HCT116 (cell line): Measurements from ENCODE around the gene CDH4. TPM values are rescaled to one million over a fixed set of nuclear protein-coding genes. Genes with fewer than 3 reads are reported as not detected.

Source experiments
- ATAC-seq: fragments of 200-7000 bp; cut with Tn5 transposase; 2 replicates; pipeline ENCODE4 v1.9.1; 2020; ENCODE audit warnings: mild to moderate bottlenecking, moderate library complexity
- BruUV-seq: library from RNA; stranded (reverse); fragments of 400-500 nt; replicated peaks from 2 replicates; lab custom pipeline; 2021; lab: Mats Ljungman, UMichigan
- CTCF ChIA-PET: fragments of 300-600 bp; sonication (Branson Sonifier 250); formaldehyde crosslinking; loops from one replicate; lab custom pipeline; 2021; ENCODE audit warnings: antibody characterized with exemption; lab: Charles Lee
- POLR2A ChIA-PET: fragments of 300-600, 350-600 bp; sonication (Branson Sonifier 250); formaldehyde crosslinking; loops from one replicate; lab custom pipeline; 2021; ENCODE audit warnings: antibody characterized with exemption; lab: Charles Lee
- RAD21 ChIA-PET, 2 experiments: fragments of 300-600 bp; sonication (Branson Sonifier 250); formaldehyde crosslinking; loops; one replicate each; lab custom pipeline; 2023; ENCODE audit warnings: low total read pairs in 2 of 2; ENCODE audit not compliant: uncharacterized antibody in 2 of 2, unreplicated experiment in 2 of 2, low non-redundant PET in 1 of 2; lab: Charles Lee
- DNase-seq: peaks from one replicate; pipeline ENCODE4 v3.0.0-alpha.2; 2010; ENCODE audit warnings: low read depth, low spot score
- H2AFZ ChIP-seq: fragments of 200-600 bp; shearing (Covaris generic), sonication (generic); 2 replicates; pipeline ENCODE4 v1.6.1; 2017; ENCODE audit warnings: low read depth, mixed run types, mixed read lengths, antibody characterized with exemption, low read length; ENCODE audit not compliant: poor library complexity, severe bottlenecking
- H3K27ac ChIP-seq: 2 replicates; pipeline ENCODE4 v1.5.1; 2012; ENCODE audit warnings: low read depth, low read length
- H3K27me3 ChIP-seq: fragments of 200-600 bp; sonication (generic); 2 replicates; pipeline ENCODE4 v1.6.1; 2016; ENCODE audit warnings: mixed run types, low read length, mixed read lengths; ENCODE audit not compliant: insufficient read depth
- H3K36me3 ChIP-seq, 2 experiments: fragments of 200-500 bp in 1 of 2; fragments of 200-600 bp in 1 of 2; sonication (Bioruptor generic) in 1 of 2; sonication (generic) in 1 of 2; 2 replicates each; pipeline versions ENCODE4 v1.5.1 to v1.6.1; 2014 to 2016; ENCODE audit warnings: low read length in 2 of 2, inconsistent platforms in 1 of 2, mixed read lengths in 1 of 2, mixed run types in 1 of 2; ENCODE audit not compliant: insufficient read depth in 2 of 2, control insufficient read depth in 1 of 2
- H3K4me1 ChIP-seq, 2 experiments: fragments of 200-600 bp in 1 of 2; sonication (generic) in 1 of 2; 2 replicates each; pipeline versions ENCODE4 v1.5.1 to v1.6.1; 2012 to 2017; ENCODE audit warnings: low read length in 2 of 2, inconsistent platforms in 1 of 2, mild to moderate bottlenecking in 1 of 2, mixed read lengths in 1 of 2, mixed run types in 1 of 2, moderate library complexity in 1 of 2; ENCODE audit not compliant: insufficient read depth in 2 of 2, control insufficient read depth in 1 of 2
- H3K4me2 ChIP-seq: fragments of 200-600 bp; sonication (generic); 2 replicates; pipeline ENCODE4 v1.6.1; 2017; ENCODE audit warnings: mixed run types, low read length, mixed read lengths
- H3K4me3 ChIP-seq, 2 experiments: fragments of 200-600 bp in 1 of 2; sonication (generic) in 1 of 2; replicated peaks in 1 of 2; 2 replicates each; pipeline ENCODE4 v1.5.1; 2011 to 2016; ENCODE audit warnings: low read length in 2 of 2, control low read depth in 1 of 2, low read depth in 1 of 2, mild to moderate bottlenecking in 1 of 2, mixed read lengths in 1 of 2, mixed run types in 1 of 2
- H3K79me2 ChIP-seq: fragments of 200-600 bp; sonication (generic); 2 replicates; pipeline ENCODE4 v1.6.1; 2017; ENCODE audit warnings: mild to moderate bottlenecking, mixed run types, low read length, moderate library complexity, mixed read lengths; ENCODE audit not compliant: insufficient read depth
- H3K9ac ChIP-seq: fragments of 200-600 bp; sonication (generic); 2 replicates; pipeline ENCODE4 v1.6.1; 2016; ENCODE audit warnings: low read length, mixed read lengths
- H3K9me2 ChIP-seq: fragments of 200-600 bp; sonication (generic), shearing (Covaris generic); 2 replicates; pipeline ENCODE4 v1.6.1; 2017; ENCODE audit warnings: mixed run types, mild to moderate bottlenecking, moderate library complexity; ENCODE audit not compliant: insufficient read depth
- H3K9me3 ChIP-seq, 2 experiments: fragments of 200-500 bp in 1 of 2; fragments of 200-600 bp in 1 of 2; sonication (Bioruptor generic) in 1 of 2; sonication (generic) in 1 of 2; 2 replicates each; pipeline ENCODE4 v1.6.1; 2014 to 2017; ENCODE audit warnings: low read length in 2 of 2, mixed read lengths in 2 of 2, inconsistent platforms in 1 of 2, low read depth in 1 of 2, mild to moderate bottlenecking in 1 of 2, mixed run types in 1 of 2, moderate library complexity in 1 of 2; ENCODE audit not compliant: control insufficient read depth in 1 of 2, insufficient read depth in 1 of 2
- H4K20me1 ChIP-seq: fragments of 200-600 bp; sonication (generic), shearing (Covaris generic); 2 replicates; pipeline ENCODE4 v1.6.1; 2017; ENCODE audit warnings: mixed run types, mild to moderate bottlenecking, moderate library complexity; ENCODE audit not compliant: insufficient read depth
- CBX3 ChIP-seq: IDR thresholded peaks from 2 replicates; pipeline ENCODE4 v1.6.1; 2012; ENCODE audit warnings: low read depth
- EGR1 ChIP-seq: IDR thresholded peaks from 2 replicates; pipeline ENCODE4 v1.6.1; 2012; ENCODE audit warnings: low read depth
- ELF1 ChIP-seq: IDR thresholded peaks from 2 replicates; pipeline ENCODE4 v1.6.1; 2012; ENCODE audit warnings: low read depth, borderline replicate concordance
- EZH2 ChIP-seq: fragments of 200-600 bp; sonication (generic); IDR thresholded peaks from 2 replicates; pipeline ENCODE4 v1.6.1; 2017; ENCODE audit warnings: antibody characterized with exemption, mixed run types
- EZH2phosphoT487 ChIP-seq: fragments of 200-600 bp; IDR thresholded peaks from 2 replicates; pipeline ENCODE4 v1.6.1; 2018; ENCODE audit warnings: antibody characterized with exemption, borderline replicate concordance
- FOSL1 ChIP-seq: IDR thresholded peaks from 2 replicates; pipeline ENCODE4 v1.6.1; 2012; ENCODE audit warnings: low read depth
- JUND ChIP-seq: IDR thresholded peaks from 2 replicates; pipeline ENCODE4 v1.6.1; 2012
- POLR2A ChIP-seq: IDR thresholded peaks from 2 replicates; pipeline ENCODE4 v1.7.0; 2011; ENCODE audit warnings: borderline replicate concordance; ENCODE audit not compliant: insufficient read depth, insufficient read length; ENCODE audit errors: extremely low read depth
- POLR2AphosphoS5 ChIP-seq: IDR thresholded peaks from 2 replicates; pipeline ENCODE4 v1.6.1; 2011; ENCODE audit warnings: mild to moderate bottlenecking, low read depth, low read length, moderate library complexity
- SIN3A ChIP-seq: IDR thresholded peaks from 2 replicates; pipeline ENCODE4 v1.6.1; 2012; ENCODE audit warnings: low read depth
- SP1 ChIP-seq: IDR thresholded peaks from 2 replicates; pipeline ENCODE4 v1.6.1; 2012; ENCODE audit warnings: low read depth
- SRF ChIP-seq: IDR thresholded peaks from 2 replicates; pipeline ENCODE4 v1.6.1; 2012; ENCODE audit warnings: low read depth
- TCF7L2 ChIP-seq: IDR thresholded peaks from 2 replicates; pipeline ENCODE4 v1.7.0; 2011; ENCODE audit warnings: borderline replicate concordance, inconsistent platforms; ENCODE audit not compliant: insufficient read depth, insufficient read length; ENCODE audit errors: extremely low read depth
- ZFX ChIP-seq: fragments of 450-650 bp; IDR thresholded peaks from 2 replicates; pipeline ENCODE4 v1.6.1; 2017
- ZNF274 ChIP-seq: fragments of 200-500 bp; sonication (Bioruptor generic); IDR thresholded peaks from 2 replicates; pipeline ENCODE4 v1.6.1; 2014; ENCODE audit warnings: mild to moderate bottlenecking, low read depth, low read length, inconsistent platforms
- intact Hi-C: fragments of 100-400 bp; cut with micrococcal nuclease; formaldehyde crosslinking; loops from 2 replicates; pipeline ENCODE4 v1.10.0; 2022
- total RNA-seq: library from RNA; stranded (reverse); gene quantifications from one replicate; pipeline ENCODE4 v1.2.1, GENCODE V29; 2021; ENCODE audit not compliant: unreplicated experiment
- TF ChIP-seq, protein P1 (sequence below), 3 experiments: fragments of 200-600 bp in 1 of 3; sonication (generic) in 1 of 3; IDR thresholded peaks in 2 of 3; conservative IDR thresholded peaks in 1 of 3; 2 replicates each; pipeline ENCODE4 v1.5.1; 2012 to 2017; ENCODE audit warnings: low read depth in 2 of 3, low read length in 2 of 3, antibody characterized with exemption in 1 of 3, borderline replicate concordance in 1 of 3, control low read depth in 1 of 3, mild to moderate bottlenecking in 1 of 3, mixed read lengths in 1 of 3, mixed run types in 1 of 3, moderate library complexity in 1 of 3; ENCODE audit not compliant: insufficient read depth in 1 of 3
- TF ChIP-seq, protein P2 (sequence below): IDR thresholded peaks from 2 replicates; pipeline ENCODE4 v1.6.1; 2011; ENCODE audit warnings: mild to moderate bottlenecking, low read length, moderate library complexity; ENCODE audit not compliant: insufficient replicate concordance; ENCODE audit errors: extremely low read depth

CDH4 gene
- total RNA-seq, 1 experiment from 2014 or later = not detected

DNA sequence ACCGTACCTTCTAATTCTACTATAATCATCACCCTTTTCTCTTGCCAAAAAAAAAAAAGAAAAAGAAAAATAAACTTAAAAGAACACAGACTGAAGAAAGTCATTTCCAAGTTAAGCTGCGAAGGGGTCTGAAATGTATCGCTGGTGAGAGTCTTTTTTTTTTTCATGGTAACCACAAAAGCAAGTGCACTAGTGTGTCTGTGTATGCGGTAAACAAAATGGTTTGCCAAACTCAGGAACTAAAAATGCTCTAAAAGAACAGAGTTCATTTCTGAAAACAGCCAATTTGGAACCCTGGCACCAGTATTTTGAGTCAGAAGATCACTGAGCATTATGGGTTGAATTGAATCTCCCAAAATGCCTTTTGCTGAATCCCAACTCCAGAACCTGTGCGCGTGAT is 46.6 kb downstream of the CDH4 start:
- Histone ChIP-seq H3K4me2 (no peak overlapping the region), H3K4me3 (no peak overlapping the region), H3K4me1 (no peaks in the 10 kb centered on the region), H3K9me2 (no peaks in the 10 kb centered on the region), H2AFZ (no peak overlapping the region), H3K27ac (no peak overlapping the region), H3K36me3 (no peaks in the 10 kb centered on the region), H3K9me3 (peaks cover 12 to 18% of the 10 kb centered on the region in 2 experiments; a peak in 2 of 4 replicates), H4K20me1 (no peaks in the 10 kb centered on the region), H3K79me2 (no peaks in the 10 kb centered on the region), H3K27me3 (no peaks in the 10 kb centered on the region), H3K9ac (no peak overlapping the region)
- ChIA-PET CTCF (no interaction called here), POLR2A (no interaction called here), RAD21 (no interaction called here)
- no peak for TF ChIP-seq POLR2AphosphoS5
- no peak for TF ChIP-seq EZH2
- no peak for TF ChIP-seq POLR2A
- TF ChIP-seq SIN3A = no peak
- no peak for TF ChIP-seq CBX3
- no TSS peak for BruUV-seq
- intact Hi-C loops = no loop called here
- ATAC-seq = no peak
- no peak for DNase-seq

DNA sequence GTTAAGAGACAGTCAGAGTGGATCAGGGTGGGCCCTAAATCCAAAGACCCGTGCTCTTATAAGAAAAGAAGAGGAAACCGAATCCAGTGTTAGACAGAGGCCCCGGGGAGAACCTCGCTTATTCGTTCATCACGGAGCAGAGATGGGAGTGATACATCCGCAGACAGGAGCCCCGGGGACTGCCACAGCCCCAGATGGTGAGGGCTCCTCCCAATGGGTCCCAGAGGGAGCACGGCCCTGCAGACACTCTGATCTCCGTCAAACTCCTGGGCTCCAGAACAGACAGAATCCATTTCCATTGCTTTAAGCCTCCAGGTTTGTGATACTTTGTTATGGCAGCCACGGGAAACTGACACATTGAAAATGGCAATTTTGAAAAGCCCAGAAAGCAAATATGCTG is 47.0 kb downstream of the CDH4 start:
- POLR2A ChIA-PET = no interaction called here
- Histone ChIP-seq H2AFZ (no peak overlapping the region), H3K27me3 (no peaks in the 10 kb centered on the region), H3K27ac (no peak overlapping the region), H4K20me1 (no peaks in the 10 kb centered on the region), H3K9me3 (peaks cover 12 to 15% of the 10 kb centered on the region in 2 experiments; a peak in 2 of 4 replicates), H3K4me3 (no peak overlapping the region), H3K9ac (no peak overlapping the region), H3K4me2 (no peak overlapping the region), H3K79me2 (no peaks in the 10 kb centered on the region), H3K4me1 (no peaks in the 10 kb centered on the region), H3K36me3 (no peaks in the 10 kb centered on the region), H3K9me2 (no peaks in the 10 kb centered on the region)
- CTCF ChIA-PET = no interaction called here
- RAD21 ChIA-PET = no interaction called here
- intact Hi-C loops = no loop called here
- no TSS peak for BruUV-seq
- ATAC-seq = no peak
- no peak for DNase-seq
- TF ChIP-seq, protein P1, sequence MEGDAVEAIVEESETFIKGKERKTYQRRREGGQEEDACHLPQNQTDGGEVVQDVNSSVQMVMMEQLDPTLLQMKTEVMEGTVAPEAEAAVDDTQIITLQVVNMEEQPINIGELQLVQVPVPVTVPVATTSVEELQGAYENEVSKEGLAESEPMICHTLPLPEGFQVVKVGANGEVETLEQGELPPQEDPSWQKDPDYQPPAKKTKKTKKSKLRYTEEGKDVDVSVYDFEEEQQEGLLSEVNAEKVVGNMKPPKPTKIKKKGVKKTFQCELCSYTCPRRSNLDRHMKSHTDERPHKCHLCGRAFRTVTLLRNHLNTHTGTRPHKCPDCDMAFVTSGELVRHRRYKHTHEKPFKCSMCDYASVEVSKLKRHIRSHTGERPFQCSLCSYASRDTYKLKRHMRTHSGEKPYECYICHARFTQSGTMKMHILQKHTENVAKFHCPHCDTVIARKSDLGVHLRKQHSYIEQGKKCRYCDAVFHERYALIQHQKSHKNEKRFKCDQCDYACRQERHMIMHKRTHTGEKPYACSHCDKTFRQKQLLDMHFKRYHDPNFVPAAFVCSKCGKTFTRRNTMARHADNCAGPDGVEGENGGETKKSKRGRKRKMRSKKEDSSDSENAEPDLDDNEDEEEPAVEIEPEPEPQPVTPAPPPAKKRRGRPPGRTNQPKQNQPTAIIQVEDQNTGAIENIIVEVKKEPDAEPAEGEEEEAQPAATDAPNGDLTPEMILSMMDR (IDR thresholded peaks at IDR 0.05 in 2 of 3, conservative IDR thresholded peaks at IDR 0.05 in 1 of 3; ENCODE audit: borderline replicate concordance in 1 of 3, insufficient read depth in 1 of 3, low read depth in 2 of 3, low read length in 2 of 3) = no peak
- no peak for TF ChIP-seq POLR2AphosphoS5
- TF ChIP-seq, protein P2, sequence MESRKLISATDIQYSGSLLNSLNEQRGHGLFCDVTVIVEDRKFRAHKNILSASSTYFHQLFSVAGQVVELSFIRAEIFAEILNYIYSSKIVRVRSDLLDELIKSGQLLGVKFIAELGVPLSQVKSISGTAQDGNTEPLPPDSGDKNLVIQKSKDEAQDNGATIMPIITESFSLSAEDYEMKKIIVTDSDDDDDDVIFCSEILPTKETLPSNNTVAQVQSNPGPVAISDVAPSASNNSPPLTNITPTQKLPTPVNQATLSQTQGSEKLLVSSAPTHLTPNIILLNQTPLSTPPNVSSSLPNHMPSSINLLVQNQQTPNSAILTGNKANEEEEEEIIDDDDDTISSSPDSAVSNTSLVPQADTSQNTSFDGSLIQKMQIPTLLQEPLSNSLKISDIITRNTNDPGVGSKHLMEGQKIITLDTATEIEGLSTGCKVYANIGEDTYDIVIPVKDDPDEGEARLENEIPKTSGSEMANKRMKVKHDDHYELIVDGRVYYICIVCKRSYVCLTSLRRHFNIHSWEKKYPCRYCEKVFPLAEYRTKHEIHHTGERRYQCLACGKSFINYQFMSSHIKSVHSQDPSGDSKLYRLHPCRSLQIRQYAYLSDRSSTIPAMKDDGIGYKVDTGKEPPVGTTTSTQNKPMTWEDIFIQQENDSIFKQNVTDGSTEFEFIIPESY = no peak
- TF ChIP-seq ZFX = no peak
- TF ChIP-seq EZH2phosphoT487 = no peak
- no peak for TF ChIP-seq ZNF274
- no peak for TF ChIP-seq SP1
- no peak for TF ChIP-seq POLR2A
- TF ChIP-seq SIN3A = no peak
- no peak for TF ChIP-seq ELF1
- no peak for TF ChIP-seq SRF
- no peak for TF ChIP-seq TCF7L2
- no peak for TF ChIP-seq JUND
- TF ChIP-seq FOSL1 = no peak
- no peak for TF ChIP-seq EGR1
